Activated CD8-positive, alpha-beta memory T cell treated with anti-CD3 and anti-CD28 coated beads, Interleukin-2, amount 50 U/mL, for 24 hours (primary cell): ENCODE results near the gene PALB2.

Experiments used
- DNase-seq: peaks from one replicate; pipeline ENCODE4 v3.0.0-alpha.2; 2020; ENCODE audit errors: extremely low read depth

The PALB2 gene

DNA sequence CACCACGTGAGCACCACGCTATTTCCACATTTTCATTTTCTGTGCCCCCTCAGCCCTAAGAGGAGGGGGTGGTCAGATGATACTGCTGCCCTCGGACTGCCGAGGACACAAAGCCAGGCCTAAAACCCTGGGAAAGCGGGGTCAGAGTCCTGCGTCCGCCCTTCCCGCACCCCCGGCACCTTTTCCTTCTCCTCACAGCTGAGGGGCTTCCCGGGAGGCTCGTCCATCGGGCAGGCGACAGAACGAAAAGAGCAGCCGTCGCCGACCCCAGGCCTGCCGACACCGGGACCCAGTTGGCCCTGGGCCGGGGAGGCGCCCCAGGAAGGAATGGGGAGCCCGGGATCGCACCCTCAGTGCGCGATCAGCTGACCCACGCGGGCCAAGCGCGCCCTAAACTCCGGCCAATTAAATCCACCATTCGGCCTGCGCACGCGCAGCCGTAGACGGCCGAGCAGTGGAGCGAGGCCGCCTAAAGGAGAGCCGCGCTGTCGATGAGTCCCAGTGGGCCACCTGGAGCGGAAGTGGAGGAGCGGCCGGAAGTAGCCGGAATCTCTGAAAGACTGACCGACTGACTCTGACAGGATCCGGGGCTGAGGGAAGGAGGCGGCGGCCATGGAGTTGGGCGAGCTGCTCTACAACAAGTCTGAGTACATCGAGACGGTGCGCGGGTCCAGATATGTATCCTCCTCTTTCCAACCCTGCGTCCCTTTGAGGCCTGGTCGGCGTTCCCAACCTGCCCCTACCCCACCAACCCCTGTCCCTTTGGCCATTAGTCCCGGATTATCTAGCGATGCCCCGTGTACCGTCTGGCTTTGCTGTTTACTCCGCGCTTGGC is at the start of gene PALB2, which contains the start of gene DCTN5:
Gene PALB2 (minus strand): TSS at position 380 of the 835 bp plus-strand sequence. CDS start 153 bp downstream, at position 227.
Gene DCTN5 (plus strand): TSS at position 536 of the 835 bp plus-strand sequence. CDS start 77 bp downstream, at position 613.
- DNase-seq: peak; percentile 75

DNA sequence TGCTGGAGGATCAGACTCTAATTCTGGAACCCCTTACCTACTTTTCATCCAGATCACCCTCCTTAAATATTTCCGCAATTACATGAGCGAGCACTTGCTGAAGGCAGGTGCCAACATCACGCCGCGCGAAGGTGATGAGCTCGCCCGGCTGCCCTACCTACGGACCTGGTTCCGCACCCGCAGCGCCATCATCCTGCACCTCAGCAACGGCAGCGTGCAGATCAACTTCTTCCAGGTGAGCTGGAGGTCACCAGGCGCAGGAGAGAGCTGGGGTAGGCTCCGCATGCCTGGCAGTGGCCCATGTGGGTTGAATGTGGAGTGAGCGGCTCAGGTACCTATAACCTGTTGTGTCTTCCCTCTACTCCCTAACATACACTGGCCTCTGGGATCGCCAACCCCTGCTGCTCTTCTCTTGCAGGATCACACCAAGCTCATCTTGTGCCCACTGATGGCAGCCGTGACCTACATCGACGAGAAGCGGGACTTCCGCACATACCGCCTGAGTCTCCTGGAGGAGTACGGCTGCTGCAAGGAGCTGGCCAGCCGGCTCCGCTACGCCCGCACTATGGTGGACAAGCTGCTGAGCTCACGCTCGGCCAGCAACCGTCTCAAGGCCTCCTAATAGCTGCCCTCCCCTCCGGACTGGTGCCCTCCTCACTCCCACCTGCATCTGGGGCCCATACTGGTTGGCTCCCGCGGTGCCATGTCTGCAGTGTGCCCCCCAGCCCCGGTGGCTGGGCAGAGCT is 48.5 kb upstream of the PALB2 start:
- DNase-seq: no peak

DNA sequence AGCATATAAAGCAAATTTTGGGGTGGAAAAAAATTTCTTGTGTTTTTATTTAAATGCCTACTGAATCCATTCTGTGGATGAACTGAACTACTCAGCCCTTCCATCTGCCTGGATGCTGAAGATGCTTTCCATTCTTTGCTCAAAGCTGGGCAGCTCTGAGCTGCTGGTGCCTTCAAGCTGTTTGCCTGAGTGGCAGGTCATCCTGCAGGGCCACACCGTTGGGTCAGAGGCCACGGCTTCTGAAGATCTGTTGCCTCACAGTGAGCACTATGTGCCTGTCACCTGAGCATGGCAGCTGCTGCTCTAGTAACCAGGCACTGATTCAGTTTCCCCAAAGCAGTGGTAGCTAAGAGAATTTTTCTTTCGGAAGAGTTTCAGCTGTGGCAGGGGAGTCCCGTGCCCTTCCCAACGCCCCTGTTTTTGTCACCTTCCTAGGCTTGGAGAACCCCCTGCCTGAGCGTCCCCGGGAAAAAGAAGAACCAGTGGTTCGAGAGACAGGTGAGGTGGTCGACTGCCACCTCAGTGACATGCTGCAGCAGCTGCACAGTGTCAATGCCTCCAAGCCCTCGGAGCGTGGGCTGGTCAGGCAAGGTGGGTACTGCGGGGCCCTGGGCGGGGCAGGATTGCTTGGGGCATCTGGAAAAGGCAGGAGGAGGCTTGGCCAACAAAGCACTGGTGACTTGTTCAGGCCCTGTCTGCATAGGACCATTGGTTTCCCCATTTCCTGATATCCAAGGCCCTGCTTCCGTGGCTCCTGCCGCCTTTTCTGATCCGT is 46.1 kb upstream of the PALB2 start:
- DNase-seq: no peak

DNA sequence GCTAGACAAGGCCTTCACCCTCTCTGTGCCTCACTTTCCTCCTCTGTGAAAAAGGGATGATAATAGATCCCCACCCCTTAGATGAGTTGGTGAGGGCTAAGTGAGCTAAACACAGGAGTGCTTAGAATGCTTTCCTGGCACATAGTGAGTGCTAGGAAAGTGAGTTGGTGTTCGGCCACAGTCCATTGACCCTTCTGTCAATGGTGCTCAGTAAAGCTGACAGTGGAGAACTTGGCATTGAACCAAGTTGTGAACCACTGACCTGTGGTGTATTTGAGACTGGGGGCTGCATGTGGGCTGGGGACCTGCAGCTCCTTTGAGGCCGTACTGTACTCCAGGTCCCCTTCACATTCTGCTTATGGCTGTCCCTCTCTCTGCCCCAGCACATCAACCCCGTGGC is 42.4 kb upstream of the PALB2 start:
- no peak for DNase-seq

DNA sequence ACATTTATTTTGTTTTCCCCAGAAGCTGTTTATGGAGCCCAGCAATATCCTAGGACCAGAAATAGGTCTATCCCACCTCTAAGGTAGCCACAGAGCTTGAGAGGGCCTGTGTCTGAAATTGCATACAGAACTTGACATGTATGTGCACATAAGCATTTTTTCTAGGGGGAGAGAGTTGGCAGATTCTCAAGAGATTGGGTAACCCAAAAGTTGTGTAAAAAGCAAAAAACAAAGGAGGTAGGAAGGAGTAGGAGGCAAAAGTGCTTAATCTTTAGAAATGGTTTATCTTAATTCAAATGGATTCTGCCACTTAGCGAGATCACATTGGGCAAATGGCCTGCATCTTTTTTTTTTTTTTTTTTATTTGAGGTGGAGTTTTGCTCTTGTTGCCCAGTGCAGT is 41.1 kb upstream of the PALB2 start:
- DNase-seq: no peak

DNA sequence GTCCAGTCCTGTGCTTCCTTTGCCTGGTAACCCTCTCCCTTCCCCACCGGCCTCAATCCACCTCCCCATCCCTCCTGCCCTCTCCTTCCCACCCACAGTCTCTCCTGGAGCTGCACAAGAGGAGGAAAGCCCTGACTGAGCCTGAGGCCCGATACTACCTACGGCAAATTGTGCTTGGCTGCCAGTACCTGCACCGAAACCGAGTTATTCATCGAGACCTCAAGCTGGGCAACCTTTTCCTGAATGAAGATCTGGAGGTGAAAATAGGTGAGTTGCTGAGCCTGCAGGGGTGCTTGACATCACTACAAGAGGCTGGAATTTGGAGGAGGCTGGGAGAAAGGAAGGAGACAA is 38.9 kb upstream of the PALB2 start:
- no peak for DNase-seq

DNA sequence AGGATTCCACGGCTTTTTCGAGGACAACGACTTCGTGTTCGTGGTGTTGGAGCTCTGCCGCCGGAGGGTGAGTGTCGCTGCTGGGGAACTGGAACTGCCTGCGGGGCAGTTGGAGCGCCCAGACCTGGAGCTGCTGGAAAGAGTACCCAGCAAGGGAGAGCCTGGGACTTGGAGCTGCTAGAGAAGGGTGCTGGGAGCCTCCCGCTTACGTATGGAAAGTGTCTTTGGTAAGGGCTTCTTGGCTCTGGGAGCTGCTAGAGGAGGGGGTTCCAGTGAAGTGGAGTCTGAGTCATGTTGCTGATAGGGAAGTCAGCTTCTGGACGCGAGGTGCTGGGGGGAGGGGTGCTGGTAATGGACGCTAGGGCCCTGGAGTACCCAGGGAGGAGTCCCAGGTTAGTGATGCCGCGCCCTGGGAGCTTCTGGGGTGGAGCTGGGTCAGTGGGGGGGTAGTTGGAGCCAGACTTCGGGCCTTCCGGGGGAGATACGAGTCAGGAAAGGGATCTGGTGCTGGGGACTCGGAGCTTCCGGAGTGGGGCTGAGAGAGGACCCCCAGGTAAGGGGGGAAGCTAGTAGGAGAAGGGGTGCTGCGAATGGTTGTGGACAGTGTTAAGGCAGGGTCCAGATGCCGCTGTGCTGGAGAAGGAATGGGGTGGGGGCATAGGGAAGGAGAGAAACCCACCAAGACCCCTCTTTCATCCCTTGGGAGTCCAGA is 38.3 kb upstream of the PALB2 start:
- no peak for DNase-seq

DNA sequence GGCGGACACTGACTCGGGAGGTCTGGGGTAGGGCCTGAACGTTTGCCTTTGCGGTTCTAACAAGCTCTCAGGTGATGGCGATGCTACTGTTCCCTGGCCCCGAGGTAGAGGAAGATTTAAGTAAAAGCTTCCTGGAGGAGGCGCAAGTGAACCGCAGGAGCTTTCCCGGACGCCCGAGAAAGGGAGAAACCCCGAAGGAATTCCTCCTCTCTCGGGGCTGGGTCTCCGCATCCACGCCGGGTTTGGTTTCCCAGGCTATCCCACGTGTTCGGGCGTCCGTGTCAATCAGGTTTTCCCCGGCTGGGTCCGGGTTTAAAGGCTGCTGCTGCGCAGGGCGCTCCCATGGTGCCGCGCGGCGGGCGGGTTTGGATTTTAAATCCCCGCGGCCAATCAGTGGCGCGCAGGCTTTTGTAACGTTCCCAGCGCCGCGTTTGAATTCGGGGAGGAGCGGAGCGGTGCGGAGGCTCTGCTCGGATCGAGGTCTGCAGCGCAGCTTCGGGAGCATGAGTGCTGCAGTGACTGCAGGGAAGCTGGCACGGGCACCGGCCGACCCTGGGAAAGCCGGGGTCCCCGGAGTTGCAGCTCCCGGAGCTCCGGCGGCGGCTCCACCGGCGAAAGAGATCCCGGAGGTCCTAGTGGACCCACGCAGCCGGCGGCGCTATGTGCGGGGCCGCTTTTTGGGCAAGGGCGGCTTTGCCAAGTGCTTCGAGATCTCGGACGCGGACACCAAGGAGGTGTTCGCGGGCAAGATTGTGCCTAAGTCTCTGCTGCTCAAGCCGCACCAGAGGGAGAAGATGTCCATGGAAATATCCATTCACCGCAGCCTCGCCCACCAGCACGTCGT is 37.5 kb upstream of the PALB2 start, which contains the start of gene PLK1:
Gene PLK1 (plus strand): TSS at position 460 of the 844 bp plus-strand sequence. CDS start 44 bp downstream, at position 504.
- DNase-seq: peak; percentile 44

DNA sequence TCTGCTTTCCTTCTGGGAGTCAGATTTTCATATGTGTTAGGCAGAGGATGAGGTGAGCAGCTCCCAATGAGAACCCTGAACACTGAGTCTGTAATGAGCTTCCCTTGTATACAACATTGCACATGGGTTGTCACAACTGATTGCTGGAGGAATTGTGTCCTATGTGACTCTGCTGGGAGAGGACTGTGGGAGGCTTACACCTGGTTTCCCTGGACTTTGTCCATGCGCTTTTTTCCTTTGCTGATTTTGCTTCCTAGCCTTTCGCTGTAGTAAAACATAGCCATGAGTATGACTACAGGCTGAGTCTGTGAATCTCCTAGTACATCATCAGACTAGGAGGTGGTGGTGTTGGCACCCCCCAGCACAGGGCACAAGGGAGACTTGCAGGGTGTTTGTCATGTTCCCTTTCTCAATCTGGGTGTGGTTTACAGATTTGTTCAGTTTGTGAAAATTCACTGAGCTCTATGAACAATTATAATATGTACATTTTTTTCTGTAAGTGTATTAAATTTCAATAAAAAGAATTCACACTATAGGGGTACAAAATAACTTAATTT is 35.9 kb upstream of the PALB2 start:
- no peak for DNase-seq

DNA sequence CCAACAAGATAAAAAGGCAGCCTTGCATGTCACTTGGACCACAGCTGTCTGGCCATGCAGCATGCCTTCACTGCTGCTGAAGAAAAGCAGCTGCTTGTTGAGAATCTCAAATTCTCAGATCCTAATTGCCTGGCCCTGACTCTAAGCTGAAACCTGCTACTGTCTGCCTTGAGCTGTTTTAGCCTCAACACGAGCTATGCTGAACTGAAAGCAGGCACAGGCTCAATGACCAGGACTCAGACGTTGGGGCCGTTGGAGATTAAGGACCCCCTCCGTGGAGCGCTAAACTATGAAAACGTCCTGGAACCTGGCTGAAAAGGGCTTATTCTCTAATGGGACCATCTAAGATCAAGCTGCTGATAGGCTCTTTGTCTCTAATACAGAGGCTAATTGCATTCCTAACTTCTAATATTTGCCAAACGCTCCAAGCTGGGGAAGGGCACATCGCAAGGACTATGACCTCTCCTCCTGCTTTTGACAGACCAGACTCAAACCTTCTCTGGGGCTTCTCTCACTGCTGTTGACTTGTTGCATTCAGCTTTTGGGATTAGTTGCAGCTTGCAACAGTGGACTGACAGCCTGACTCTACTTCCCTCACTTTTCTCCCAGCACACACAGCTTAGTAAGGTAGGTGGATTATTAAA is 33.0 kb upstream of the PALB2 start:
- DNase-seq: no peak

DNA sequence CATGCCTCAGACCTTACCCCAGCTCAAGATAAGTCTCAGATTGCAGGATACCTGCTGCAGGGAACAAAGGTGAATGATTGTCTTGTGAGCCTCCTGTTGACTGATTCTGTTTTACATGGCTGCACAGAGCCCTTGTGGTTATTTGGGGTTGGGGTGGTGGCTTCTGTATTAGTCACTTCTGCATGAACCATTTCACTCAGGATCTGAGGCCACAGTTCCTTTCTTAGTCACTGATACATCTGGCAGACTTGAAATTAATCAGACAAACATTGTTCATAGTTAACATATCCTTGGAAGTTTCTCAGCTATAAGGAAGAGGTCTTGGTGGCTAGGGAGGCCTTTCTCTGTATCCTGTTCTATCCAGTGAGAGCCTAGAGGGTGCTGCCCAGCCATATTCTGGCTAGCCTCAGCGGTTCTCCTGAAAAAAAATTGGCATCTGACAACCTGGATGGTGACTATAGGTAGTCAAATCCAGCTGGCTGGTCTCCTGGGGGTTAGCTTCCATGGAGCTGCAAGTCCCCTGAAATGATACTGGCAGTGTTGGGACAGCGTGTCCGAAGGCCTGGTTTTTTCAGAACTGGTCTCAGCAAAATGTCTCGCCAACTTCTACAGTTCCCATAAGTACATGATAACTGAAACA is 29.1 kb upstream of the PALB2 start:
- peak; percentile 21 for DNase-seq

DNA sequence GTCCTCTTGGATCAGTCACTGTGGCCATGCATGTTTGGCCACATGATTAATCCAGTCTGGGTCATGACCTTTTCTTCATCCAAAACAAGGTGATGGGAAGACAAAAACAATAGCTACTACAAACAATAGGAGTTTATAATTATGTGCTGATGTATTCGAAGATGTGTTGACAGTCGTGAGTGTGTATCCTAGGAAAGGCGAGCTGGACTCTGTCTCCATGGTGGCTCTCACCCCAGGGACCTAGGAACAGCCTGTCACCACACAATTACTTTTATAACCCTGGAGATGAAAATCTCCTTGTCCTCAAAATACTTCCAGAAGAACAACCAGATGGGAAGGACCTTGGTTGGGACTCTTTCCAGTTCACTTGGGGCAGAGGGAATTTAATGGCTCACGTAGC is 27.8 kb upstream of the PALB2 start:
- DNase-seq: no peak

DNA sequence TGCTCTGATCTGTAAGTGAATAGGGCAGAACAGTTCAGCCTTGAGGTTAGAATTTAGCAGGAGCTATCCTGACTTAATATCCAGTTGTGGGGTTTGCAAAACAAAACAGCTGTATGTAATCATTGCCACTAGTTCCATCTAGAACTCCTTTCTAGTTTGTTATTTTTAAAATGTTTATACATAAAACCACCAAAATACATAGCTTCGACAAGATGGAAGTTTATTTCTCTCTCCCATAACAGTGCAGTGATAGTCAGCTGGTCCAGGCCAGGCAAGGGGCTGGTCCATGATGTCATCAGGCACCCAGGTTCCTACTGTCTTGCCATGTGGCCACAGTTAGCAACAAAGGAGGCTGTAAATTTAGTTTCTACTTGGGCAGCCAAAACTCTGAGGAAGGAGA is 27.1 kb upstream of the PALB2 start:
- DNase-seq: no peak

DNA sequence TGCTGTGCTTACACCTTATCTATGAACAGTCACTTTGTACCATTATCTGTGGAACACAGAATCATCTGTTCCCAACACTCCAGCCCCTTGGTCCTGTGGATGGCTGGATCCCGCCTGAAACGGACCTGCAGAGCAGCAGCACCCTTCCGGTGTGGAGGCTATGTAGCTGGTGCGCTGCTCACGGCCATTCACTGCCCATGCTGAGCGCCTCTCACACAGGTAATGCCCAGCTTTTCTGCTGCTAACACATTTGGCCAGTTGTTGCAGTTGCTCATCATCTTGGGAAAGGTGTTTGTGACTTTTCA is 26.2 kb upstream of the PALB2 start:
- no peak for DNase-seq

DNA sequence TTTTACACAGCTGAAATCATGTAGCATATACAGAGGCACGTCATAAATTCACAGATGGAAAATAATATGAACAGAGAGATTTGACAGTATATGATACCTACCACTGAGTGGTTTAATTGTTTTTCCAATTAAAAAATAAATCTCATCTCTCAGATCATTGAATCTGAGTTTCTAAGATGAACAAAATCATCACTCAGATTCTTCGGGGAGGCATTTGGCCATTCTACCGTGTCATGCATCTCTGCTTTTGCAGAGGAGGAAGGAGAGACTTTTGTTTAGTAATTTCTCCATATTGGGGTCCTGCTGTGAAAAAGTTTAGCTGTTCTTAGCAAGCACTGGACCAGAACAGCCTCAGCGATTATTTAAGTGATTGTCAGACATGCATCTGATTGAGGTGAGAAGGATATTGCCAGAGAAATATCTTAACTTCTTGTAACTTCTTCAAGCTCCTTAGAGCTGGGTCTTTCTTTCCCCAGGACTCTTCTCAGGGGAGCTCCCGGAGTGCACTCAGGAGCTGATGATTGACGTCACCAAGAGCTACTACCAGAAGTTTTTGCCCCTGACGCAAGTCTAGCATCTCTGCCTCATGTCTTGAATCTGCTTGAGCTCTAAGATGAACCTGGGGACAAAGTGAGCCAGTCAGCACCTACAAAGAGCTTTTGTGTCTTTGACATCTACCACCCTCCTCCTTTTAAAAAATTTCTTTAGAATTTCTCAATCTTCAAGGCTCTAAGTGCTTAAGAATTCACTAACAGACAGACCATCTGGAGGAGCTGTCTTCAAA is 25.7 kb upstream of the PALB2 start:
- DNase-seq: no peak

DNA sequence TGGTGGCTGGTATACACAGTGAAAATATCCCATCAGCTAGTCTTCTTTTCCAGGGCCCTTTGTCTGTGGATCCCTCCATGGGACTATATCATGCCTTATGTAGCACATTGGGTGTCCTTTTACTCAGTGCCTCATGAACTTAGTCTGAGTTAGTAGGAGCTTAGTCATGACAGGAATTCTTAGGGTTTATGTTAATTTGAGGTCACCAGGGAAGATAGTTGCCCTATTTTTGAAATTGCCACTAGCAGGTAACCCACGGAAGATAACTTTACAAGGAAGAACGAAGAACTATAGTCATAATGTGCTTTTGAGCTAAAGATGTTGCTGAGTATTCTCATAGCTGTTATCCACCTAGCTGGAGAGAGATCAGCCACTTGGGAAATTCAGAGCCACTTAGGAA is 22.8 kb upstream of the PALB2 start:
- no peak for DNase-seq

DNA sequence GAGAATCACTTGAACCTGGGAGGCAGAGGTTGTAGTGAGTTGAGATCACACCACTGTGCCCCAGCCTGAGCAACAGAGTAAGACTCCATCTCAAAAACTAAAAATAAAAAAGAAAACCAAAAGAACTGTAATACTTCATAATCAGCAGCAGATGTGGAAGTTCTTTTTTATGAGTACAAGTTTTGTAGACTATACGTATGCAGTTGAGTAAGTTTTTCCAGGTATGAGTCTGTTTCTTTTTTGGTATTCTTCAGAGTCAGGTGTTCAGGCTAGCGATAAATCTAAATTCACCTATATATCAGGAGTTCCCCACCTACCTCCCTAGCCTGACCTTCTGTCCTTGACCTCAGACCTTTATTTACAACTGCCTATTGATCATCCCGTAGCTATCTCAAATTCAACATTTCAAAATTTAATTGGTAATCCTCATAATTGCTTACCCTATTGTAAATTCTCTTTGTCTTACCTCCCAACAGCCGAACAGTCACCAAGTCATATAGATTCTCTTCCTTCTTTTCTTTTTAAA is 10.9 kb upstream of the PALB2 start:
- DNase-seq: no peak

DNA sequence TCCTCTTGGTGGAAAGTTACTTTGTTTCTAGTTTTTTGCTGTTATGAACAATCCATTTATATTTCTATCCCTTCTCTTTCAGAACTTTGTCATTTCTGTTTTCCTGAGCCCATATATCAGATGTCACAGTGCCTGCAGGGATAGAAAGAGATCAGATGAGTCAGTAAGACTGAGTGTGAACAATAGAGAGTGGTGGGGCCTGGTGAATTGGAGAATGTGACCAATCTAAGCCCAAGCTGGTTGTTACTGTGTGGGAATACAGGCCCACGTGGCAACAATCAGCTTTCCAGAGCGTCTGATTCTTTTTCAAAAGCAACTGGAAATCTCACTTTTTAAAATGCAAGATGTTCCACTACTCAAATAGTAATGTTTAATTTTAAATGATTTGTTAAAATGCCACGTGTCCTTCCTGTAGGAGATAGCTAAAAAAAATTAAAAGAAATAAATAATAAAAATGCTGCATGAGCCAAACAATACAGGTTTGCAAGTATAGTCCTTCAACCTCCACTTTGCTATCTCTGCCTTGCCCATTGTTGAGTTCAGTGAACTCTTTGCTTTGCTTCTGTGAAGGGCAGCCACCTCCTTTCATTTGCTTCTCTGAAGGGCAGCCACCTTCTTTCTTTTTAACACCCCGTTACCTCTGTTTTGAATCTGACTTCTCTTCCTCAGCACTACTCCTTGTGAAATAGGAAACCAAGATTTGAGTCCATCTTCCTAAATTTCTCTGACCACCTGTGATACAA is 9.7 kb upstream of the PALB2 start:
- DNase-seq: no peak
